Type B pancreatic cell (in vitro differentiated cells): Measurements from ENCODE around the gene NUDCD3. TPM values are rescaled to one million over a fixed set of nuclear protein-coding genes. Genes with fewer than 3 reads are reported as not detected.

Experiments used
- DNase-seq: peaks from one replicate; pipeline ENCODE4 v3.0.0; 2021; ENCODE audit warnings: mixed read lengths; ENCODE audit not compliant: unreplicated experiment; ENCODE audit errors: extremely low spot score
- H3K27ac Mint-ChIP-seq: 2 replicates; pipeline ENCODE4 v1.8.0; 2021; ENCODE audit warnings: mild to moderate bottlenecking, mixed read lengths
- H3K27me3 Mint-ChIP-seq: 2 replicates; pipeline ENCODE4 v1.8.0; 2021; ENCODE audit warnings: mixed read lengths
- H3K36me3 Mint-ChIP-seq: 2 replicates; pipeline ENCODE4 v1.8.0; 2021; ENCODE audit warnings: mixed read lengths
- H3K4me1 Mint-ChIP-seq: one replicate; pipeline ENCODE4 v1.8.0; 2021; ENCODE audit warnings: mixed read lengths; ENCODE audit not compliant: unreplicated experiment
- H3K4me3 Mint-ChIP-seq: 2 replicates; pipeline ENCODE4 v1.8.0; 2021; ENCODE audit warnings: mild to moderate bottlenecking, mixed read lengths
- H3K9me3 Mint-ChIP-seq: 2 replicates; pipeline ENCODE4 v1.8.0; 2021; ENCODE audit warnings: mixed read lengths
- total RNA-seq: library from RNA; stranded (reverse); gene quantifications from 2 replicates; pipeline ENCODE4 v1.2.1, GENCODE V29; 2021; ENCODE audit warnings: low replicate concordance
- TF ChIP-seq, protein P1 (sequence below): fragments of 200-600 bp; sonication (generic); conservative IDR thresholded peaks from 2 replicates; pipeline ENCODE4 v1.5.0; 2021; ENCODE audit warnings: antibody characterized with exemption, mild to moderate bottlenecking

The NUDCD3 gene
- total RNA-seq, 1 donor from 2014 or later, result 88.5 TPM

DNA sequence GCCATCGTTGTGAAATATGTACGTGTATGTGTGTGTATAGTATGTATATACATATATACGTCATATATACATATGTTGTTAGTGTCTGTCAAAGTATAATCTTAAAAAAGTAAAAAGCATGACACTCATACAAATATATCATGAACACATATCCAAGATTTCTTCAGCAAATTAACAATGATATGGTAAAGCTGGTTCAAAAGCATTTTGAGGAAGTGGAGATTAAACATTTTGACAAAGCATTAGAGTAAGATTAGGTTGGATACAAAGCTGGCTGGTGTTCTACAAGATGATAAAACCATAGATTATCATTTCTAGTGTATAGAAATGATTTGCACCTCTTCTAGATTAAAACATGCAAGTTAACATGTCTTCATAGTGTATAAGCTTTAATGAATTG lies 771 bp upstream of the NUDCD3 start:
- no peak for DNase-seq
- Mint-ChIP-seq H3K9me3 (no peaks in the 10 kb centered on the region), H3K36me3 (peaks cover 11% of the 10 kb centered on the region), H3K27me3 (peaks cover 9% of the 10 kb centered on the region), H3K4me3 (peak overlapping the region; percentile 93), H3K4me1 (peaks cover 33% of the 10 kb centered on the region), H3K27ac (peak overlapping the region; percentile 92)
- TF ChIP-seq, protein P1, sequence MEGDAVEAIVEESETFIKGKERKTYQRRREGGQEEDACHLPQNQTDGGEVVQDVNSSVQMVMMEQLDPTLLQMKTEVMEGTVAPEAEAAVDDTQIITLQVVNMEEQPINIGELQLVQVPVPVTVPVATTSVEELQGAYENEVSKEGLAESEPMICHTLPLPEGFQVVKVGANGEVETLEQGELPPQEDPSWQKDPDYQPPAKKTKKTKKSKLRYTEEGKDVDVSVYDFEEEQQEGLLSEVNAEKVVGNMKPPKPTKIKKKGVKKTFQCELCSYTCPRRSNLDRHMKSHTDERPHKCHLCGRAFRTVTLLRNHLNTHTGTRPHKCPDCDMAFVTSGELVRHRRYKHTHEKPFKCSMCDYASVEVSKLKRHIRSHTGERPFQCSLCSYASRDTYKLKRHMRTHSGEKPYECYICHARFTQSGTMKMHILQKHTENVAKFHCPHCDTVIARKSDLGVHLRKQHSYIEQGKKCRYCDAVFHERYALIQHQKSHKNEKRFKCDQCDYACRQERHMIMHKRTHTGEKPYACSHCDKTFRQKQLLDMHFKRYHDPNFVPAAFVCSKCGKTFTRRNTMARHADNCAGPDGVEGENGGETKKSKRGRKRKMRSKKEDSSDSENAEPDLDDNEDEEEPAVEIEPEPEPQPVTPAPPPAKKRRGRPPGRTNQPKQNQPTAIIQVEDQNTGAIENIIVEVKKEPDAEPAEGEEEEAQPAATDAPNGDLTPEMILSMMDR, result no peak

DNA sequence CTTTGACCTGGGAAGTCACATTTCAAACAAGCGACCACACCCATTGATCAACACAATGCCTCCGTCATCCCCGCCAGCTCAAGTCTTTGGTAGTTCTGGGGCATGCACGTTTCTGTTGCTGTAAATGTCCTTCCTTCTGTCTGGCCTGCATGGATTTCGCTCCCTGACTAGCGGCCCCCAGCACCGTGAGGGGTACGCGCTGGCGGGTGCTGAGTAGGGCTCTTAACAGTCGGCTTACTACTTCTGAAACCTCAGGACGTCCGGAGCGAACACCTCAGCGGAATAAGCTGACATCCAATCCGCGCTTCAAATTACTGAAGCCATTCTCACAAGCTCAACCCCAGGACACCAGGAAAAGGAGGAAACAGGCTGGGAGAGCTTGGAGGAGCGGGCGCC lies 505 bp downstream of the NUDCD3 start:
- Mint-ChIP-seq H3K9me3 (no peaks in the 10 kb centered on the region), H3K36me3 (peaks cover 14% of the 10 kb centered on the region), H3K27ac (peak overlapping the region; percentile 92), H3K4me3 (peak overlapping the region; percentile 93), H3K27me3 (peaks cover 3% of the 10 kb centered on the region), H3K4me1 (peaks cover 39% of the 10 kb centered on the region)
- no peak for DNase-seq
- TF ChIP-seq, protein P1, result no peak

DNA sequence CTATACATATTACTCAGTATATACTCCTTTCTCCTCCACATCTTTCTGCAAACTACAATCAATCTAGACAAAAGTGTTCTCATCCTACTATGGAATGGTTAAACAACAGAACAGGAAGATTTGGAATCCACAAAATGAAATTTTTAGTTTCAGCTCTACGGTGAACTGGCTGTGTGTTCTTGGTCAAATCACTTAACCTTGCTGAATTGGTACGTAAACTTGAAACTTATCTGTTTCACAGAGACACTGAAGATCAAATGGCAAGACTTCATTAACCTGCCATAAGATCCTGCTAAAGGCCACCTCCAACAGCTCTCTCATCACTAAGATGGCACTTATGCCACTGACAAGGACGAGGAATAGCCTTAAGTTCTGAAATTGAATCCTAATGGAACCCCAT lies 1.5 kb downstream of the NUDCD3 start:
- no peak for DNase-seq
- peak overlapping the region; percentile 93 for H3K4me3 Mint-ChIP-seq
- no peaks in the 10 kb centered on the region for H3K27me3 Mint-ChIP-seq
- H3K9me3 Mint-ChIP-seq, result no peaks in the 10 kb centered on the region
- H3K27ac Mint-ChIP-seq, result peak overlapping the region; percentile 92
- peaks cover 24% of the 10 kb centered on the region for H3K36me3 Mint-ChIP-seq
- TF ChIP-seq, protein P1, result no peak
- peaks cover 39% of the 10 kb centered on the region for H3K4me1 Mint-ChIP-seq

- TF ChIP-seq, protein P1, result no peak
- Mint-ChIP-seq H3K27me3 (no peaks in the 10 kb centered on the region), H3K36me3 (peaks cover 43% of the 10 kb centered on the region), H3K27ac (no peak overlapping the region), H3K4me1 (peaks cover 39% of the 10 kb centered on the region), H3K9me3 (no peaks in the 10 kb centered on the region), H3K4me3 (peak overlapping the region; percentile 7)
- DNase-seq, result no peak
These were observed 3.8 kb downstream of the NUDCD3 start for GRCh38 chr7:44486693-44487092.

DNA sequence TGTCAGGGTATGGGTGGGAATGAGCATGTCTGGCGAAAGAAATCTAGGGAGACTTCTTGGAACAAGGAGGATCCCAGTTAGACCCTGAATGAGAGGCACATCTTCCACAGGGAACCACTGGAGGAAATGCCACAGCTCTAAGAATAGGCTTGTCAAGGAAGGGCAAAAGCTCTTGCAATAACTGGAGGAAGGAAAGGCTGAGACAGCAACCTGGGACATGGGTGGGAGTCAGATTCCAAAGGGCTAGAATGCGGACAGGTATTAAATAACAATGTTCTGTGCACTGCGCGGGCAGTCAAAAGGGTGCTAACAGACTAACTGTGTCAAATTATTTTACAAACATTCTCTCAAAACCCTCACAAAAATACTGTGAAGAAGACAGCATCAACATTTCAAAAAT lies 4.5 kb downstream of the NUDCD3 start:
- H3K4me3 Mint-ChIP-seq, result peak overlapping the region; percentile 59
- no peaks in the 10 kb centered on the region for H3K27me3 Mint-ChIP-seq
- TF ChIP-seq, protein P1, result no peak
- H3K36me3 Mint-ChIP-seq, result peaks cover 47% of the 10 kb centered on the region
- H3K9me3 Mint-ChIP-seq, result no peaks in the 10 kb centered on the region
- peaks cover 34% of the 10 kb centered on the region for H3K4me1 Mint-ChIP-seq
- H3K27ac Mint-ChIP-seq, result no peak overlapping the region
- no peak for DNase-seq
